ENCODE data around the gene NBPF9. TPM values are rescaled to one million over a fixed set of nuclear protein-coding genes. Genes with fewer than 3 reads are reported as not detected.
"Not testable (repeated sequence)": the region's sequence is repeated elsewhere in the genome, so short reads cannot be mapped to it uniquely, and the experiment has no call there.

The NBPF9 gene
- total RNA-seq, 4 donors from 2014 or later, result 10.8 to 23.9 (median 19.0) TPM

DNA sequence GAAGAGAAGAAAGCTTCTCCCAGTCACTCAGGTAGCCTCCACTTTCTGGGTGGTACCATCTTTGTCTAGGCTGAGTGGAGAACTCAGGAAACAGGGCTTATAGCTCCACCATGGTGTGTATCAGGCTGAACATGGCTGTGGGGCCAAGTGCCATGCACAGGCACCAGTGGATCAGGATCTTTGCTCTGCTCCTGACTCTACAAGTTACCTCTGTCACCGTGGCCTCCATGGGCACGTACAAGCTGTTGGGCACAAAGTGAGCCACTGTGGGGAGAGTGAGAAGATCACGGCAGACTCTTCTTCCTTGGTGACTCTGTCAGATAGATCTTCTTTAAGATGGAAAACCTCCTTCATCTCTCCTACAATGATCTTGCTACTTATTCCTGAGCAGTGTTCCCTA, 93.6 kb downstream of the NBPF9 start:
- peaks cover 0 to 12% (median 5%) of the 10 kb centered on the region in 4 donors for H3K36me3 ChIP-seq
- H3K27me3 ChIP-seq; H3K4me3 ChIP-seq; H3K27ac ChIP-seq (replicated peaks in 1 of 4); H3K9me3 ChIP-seq; intact Hi-C loops (cut with DNase I); H3K4me1 ChIP-seq: not testable (repeated sequence)
- WGBS, result 100% methylated on average over 2 of the region's 3 CpGs
- DNase-seq (ENCODE audit: extremely low spot score), result peak; percentile 50

GRCh38 chr1:149008769-149009168, 94.6 kb downstream of the NBPF9 start:
- H3K9me3 ChIP-seq; H3K4me3 ChIP-seq; H3K27me3 ChIP-seq; DNase-seq (ENCODE audit: extremely low spot score); intact Hi-C loops (cut with DNase I); H3K4me1 ChIP-seq; H3K27ac ChIP-seq (replicated peaks in 1 of 4): not testable (repeated sequence)
- 90% methylated on average over 2 of the region's 2 CpGs for WGBS
- H3K36me3 ChIP-seq, result peaks cover 0 to 12% (median 5%) of the 10 kb centered on the region in 4 donors

DNA sequence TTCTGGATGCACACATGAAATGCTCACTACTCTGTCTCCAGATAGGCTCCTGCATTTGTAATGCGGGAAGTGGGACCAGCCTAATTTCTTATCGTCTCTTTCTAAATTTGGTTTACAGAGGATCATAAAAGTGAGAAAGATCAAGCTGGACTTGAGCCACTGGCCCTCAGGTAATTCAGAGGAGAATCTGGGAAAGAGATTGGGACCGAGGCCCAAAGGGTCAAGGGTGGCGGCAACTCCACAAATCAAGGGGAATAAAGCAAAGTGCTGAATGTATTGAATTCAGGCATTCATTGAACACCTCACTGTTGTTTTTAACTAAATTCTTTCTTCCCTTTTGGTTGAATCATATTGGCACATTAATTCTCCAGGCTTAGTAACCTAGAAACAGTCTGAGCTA, 95.0 kb downstream of the NBPF9 start:
- H3K4me1 ChIP-seq; H3K27me3 ChIP-seq; intact Hi-C loops (cut with DNase I); H3K9me3 ChIP-seq; DNase-seq (ENCODE audit: extremely low spot score); H3K4me3 ChIP-seq; H3K27ac ChIP-seq (replicated peaks in 1 of 4): not testable (repeated sequence)
- no CpG with 5 or more reads among the region's 4 CpGs for WGBS
- peaks cover 0 to 12% (median 5%) of the 10 kb centered on the region in 4 donors for H3K36me3 ChIP-seq

All from esophagus muscularis mucosa (tissue), 4 donors.